Measurements from ENCODE around the gene KRT33A. TPM values are rescaled to one million over a fixed set of nuclear protein-coding genes. Genes with fewer than 3 reads are reported as not detected.

Gene KRT33A
- total and polyA plus RNA-seq, 12 donors = not detected

DNA sequence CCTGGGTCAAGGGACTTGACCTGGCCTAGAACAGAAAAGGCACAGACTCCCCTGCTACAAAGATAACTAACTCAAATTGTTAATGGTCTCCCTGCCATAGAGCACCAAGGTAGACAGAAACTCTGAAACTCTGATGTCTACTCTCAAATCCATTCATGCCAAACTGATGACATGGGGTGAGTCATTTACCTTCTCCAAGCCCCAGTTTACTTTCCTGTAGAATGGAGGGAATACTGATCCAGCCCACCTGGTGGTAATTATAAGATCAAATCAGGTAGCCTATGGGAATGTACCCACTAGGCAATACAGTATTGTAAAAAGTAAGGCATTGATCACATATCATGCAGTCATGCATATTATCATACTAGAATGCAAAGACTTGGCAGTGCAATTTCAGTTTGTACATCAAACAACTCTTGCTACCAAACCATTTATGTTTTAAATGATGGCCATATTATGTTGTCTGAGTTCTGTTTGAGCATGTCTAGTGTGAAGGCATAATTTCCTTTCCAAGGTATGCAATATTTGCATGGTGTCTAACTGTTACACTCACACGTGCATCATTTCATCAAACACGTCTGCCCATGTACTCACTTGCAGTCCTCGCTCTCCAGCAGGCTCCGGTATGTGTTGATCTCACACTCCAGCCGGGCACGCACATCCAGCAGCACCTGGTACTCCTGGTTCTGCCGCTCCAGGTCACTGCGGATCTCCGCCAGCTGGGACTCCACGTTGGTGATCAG, 43.8 kb upstream of the KRT33A start:
- DNase-seq (no peak), ATAC-seq (no peak)
- intact Hi-C loops (cut with DNase I) = loop anchor here in 1 of 10 donors (10.0 kb wide), 1 partner anchor 60 kb away; no protein-coding TSS in a partner anchor
- Histone ChIP-seq H3K27ac (no peak overlapping the region), H3K4me3 (no peak overlapping the region), H3K27me3 (peaks cover 0 to 22% (median 0%) of the 10 kb centered on the region in 7 donors), H3K9me3 (no peaks in the 10 kb centered on the region), H3K4me1 (peaks cover 0 to 16% (median 12%) of the 10 kb centered on the region in 9 donors), H3K36me3 (no peaks in the 10 kb centered on the region)
- WGBS, 2 donors = 92 to 94% methylated on average over 10 of the region's 10 CpGs
- TF ChIP-seq CTCF (IDR thresholded peaks at IDR 0.05) = no peak

DNA sequence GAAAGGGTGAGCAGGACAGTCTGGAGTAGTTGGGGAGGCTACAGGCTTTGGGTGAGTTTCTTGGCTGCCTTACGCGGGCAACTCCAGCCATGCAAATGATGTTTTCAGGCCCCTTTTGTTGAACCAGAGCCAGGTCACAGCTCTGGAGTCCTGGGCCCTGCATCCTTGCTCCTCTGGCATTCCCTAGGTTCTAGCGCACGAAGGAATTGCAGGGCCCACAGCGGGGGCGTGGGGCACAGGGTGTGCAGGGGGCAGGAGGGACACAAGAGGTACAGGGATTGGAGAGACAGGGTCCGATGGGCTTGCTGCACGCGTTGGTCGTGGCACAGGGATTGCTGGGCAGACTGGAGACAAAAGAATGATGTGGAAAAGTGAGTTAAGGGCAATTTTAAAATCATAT, 43.2 kb upstream of the KRT33A start:
- H3K27me3 ChIP-seq = peaks cover 0 to 22% (median 0%) of the 10 kb centered on the region in 7 donors
- TF ChIP-seq CTCF (IDR thresholded peaks at IDR 0.05) = no peak
- intact Hi-C loops (cut with DNase I) = loop anchor here in 1 of 10 donors (10.0 kb wide), 1 partner anchor 61 kb away; no protein-coding TSS in a partner anchor
- no peak overlapping the region for H3K4me3 ChIP-seq
- peaks cover 0 to 16% (median 12%) of the 10 kb centered on the region in 9 donors for H3K4me1 ChIP-seq
- peak in 1 of 8 donors; percentile 40 for ATAC-seq
- no peak overlapping the region for H3K27ac ChIP-seq
- no peak for DNase-seq
- 85 to 88% methylated on average over 10 of the region's 10 CpGs for WGBS, 2 donors
- H3K36me3 ChIP-seq = no peaks in the 10 kb centered on the region
- no peaks in the 10 kb centered on the region for H3K9me3 ChIP-seq

- ATAC-seq = peak; percentile 75 to 97 (median 92)
- H3K4me1 ChIP-seq = peaks cover 0 to 16% (median 12%) of the 10 kb centered on the region in 9 donors
- no peak overlapping the region for H3K4me3 ChIP-seq
- H3K27ac ChIP-seq = peak overlapping the region in 1 of 10 donors; percentile 22
- peaks cover 0 to 18% (median 0%) of the 10 kb centered on the region in 7 donors for H3K27me3 ChIP-seq
- H3K9me3 ChIP-seq = no peaks in the 10 kb centered on the region
- WGBS, 2 donors = 22 to 33% methylated on average over 5 of the region's 5 CpGs
- intact Hi-C loops (cut with DNase I) = loop anchor here in 1 of 10 donors (10.0 kb wide), 1 partner anchor 62 kb away; no protein-coding TSS in a partner anchor
- no peak for TF ChIP-seq CTCF (IDR thresholded peaks at IDR 0.05)
- H3K36me3 ChIP-seq = no peaks in the 10 kb centered on the region
- peak; percentile 29 to 35 for DNase-seq
These were observed 42.7 kb upstream of the KRT33A start for GRCh38 chr17:41393294-41393693.

- DNase-seq = no peak
- Histone ChIP-seq H3K36me3 (no peaks in the 10 kb centered on the region), H3K9me3 (peaks cover 0 to 7% (median under 1%) of the 10 kb centered on the region in 11 donors), H3K4me1 (peaks cover 0 to 16% (median 12%) of the 10 kb centered on the region in 9 donors), H3K27ac (no peak overlapping the region), H3K4me3 (no peak overlapping the region), H3K27me3 (peaks cover 0 to 16% (median 0%) of the 10 kb centered on the region in 7 donors)
- intact Hi-C loops (cut with DNase I) = loop anchor here in 1 of 10 donors (10.0 kb wide), 1 partner anchor 63 kb away; no protein-coding TSS in a partner anchor
- no peak for TF ChIP-seq CTCF (IDR thresholded peaks at IDR 0.05)
- ATAC-seq = no peak
- WGBS, 2 donors = 91 to 93% methylated on average over 1 of the region's 1 CpG
These were observed 41.6 kb upstream of the KRT33A start for GRCh38 chr17:41392278-41392677.
